ENCODE data around the gene SLC1A1. TPM values are rescaled to one million over a fixed set of nuclear protein-coding genes. Genes with fewer than 3 reads are reported as not detected.
"Not testable (repeated sequence)": the region's sequence is repeated elsewhere in the genome, so short reads cannot be mapped to it uniquely, and the experiment has no call there.

Gene SLC1A1
- total RNA-seq, 4 donors from 2014 or later = 1.1 to 2.3 (median 1.8) TPM

DNA sequence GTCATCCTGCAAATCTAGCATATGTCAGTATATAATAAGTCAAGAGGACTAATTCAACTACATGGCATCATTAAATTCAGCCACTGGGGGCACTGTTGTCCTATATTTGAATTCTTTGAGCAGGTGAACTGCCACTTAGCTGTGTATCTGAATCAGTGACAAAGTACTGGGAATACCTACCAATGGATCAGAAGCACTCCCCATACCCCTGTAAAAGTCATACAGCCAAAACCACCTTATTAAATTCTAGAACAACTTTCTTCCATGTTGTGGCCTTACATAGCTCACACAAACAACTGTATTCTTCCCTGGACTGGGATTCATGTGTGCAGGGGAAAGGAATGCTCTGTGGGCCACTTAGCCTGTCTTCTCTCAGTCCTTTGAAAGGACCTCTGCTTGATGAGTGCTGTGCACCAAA, 114.4 kb downstream of the SLC1A1 start:
- Histone ChIP-seq H3K36me3 (no peaks in the 10 kb centered on the region), H3K9me3 (no peaks in the 10 kb centered on the region), H3K27me3 (no peaks in the 10 kb centered on the region), H3K27ac (no peak overlapping the region), H3K4me1 (no peaks in the 10 kb centered on the region), H3K4me3 (no peak overlapping the region)
- TF ChIP-seq, protein P1, sequence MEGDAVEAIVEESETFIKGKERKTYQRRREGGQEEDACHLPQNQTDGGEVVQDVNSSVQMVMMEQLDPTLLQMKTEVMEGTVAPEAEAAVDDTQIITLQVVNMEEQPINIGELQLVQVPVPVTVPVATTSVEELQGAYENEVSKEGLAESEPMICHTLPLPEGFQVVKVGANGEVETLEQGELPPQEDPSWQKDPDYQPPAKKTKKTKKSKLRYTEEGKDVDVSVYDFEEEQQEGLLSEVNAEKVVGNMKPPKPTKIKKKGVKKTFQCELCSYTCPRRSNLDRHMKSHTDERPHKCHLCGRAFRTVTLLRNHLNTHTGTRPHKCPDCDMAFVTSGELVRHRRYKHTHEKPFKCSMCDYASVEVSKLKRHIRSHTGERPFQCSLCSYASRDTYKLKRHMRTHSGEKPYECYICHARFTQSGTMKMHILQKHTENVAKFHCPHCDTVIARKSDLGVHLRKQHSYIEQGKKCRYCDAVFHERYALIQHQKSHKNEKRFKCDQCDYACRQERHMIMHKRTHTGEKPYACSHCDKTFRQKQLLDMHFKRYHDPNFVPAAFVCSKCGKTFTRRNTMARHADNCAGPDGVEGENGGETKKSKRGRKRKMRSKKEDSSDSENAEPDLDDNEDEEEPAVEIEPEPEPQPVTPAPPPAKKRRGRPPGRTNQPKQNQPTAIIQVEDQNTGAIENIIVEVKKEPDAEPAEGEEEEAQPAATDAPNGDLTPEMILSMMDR (IDR thresholded peaks at IDR 0.05) = peak; percentile 58 to 67 (median 64)
- TF ChIP-seq EP300 (IDR thresholded peaks at IDR 0.05) (no peak), POLR2A (IDR thresholded peaks at IDR 0.05) (no peak), POLR2AphosphoS5 (IDR thresholded peaks at IDR 0.05) (no peak)
- ATAC-seq = peak; percentile 65

DNA sequence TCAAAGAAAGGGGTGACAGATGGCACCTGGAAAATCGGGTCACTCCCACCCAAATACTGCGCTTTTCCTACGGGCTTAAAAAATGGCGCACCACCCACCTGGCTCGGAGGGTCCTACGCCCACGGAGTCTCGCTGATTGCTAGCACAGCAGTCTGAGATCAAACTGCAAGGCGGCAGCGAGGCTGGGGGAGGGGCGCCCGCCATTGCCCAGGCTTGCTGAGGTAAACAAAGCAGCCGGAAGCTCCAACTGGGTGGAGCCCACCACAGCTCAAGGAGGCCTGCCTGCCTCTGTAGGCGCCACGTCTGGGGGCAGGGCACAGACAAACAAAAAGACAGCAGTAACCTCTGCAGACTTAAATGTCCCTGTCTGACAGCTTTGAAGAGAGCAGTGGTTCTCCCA, 115.8 kb downstream of the SLC1A1 start:
- no CpG with 5 or more reads among the region's 15 CpGs for WGBS, 2 donors (ENCODE audit: low coverage in 1 of 2)

DNA sequence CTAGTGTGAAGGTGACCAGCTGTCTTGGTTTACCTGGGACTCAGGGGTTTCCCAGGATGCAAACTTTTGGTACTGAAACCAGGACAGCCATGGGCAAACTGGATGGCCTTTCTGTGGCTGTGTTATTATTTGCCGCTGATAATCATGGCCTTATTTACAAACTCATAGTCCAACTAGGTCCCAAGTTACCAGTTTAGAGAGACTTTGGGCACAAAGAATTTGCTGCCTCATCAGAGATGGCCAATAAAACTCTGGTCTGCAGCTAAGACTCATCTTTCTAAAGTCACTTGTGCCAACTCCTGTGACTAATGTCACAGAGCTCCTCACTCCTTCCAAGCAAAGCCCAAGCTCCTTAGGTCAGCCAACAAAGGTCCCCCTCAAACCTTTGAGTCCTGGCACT, 124.4 kb downstream of the SLC1A1 start:
- H3K36me3 ChIP-seq = no peaks in the 10 kb centered on the region
- TF ChIP-seq POLR2A (IDR thresholded peaks at IDR 0.05) (no peak), POLR2AphosphoS5 (IDR thresholded peaks at IDR 0.05) (no peak), EP300 (IDR thresholded peaks at IDR 0.05) (no peak)
- TF ChIP-seq, protein P1 (IDR thresholded peaks at IDR 0.05) = no peak
- H3K4me1 ChIP-seq = no peaks in the 10 kb centered on the region
- no peaks in the 10 kb centered on the region for H3K27me3 ChIP-seq
- ATAC-seq = no peak
- WGBS, 2 donors (ENCODE audit: low coverage in 1 of 2) = 100% methylated on average over 1 of the region's 1 CpG; no CpG with 5 or more reads in 1 of the 2 donors
- no peak overlapping the region for H3K27ac ChIP-seq
- H3K4me3 ChIP-seq = no peak overlapping the region
- no peaks in the 10 kb centered on the region for H3K9me3 ChIP-seq

More for the DNA sequence above, 115.8 kb downstream of the SLC1A1 start:
- not testable (repeated sequence) for ATAC-seq, H3K27ac ChIP-seq, H3K27me3 ChIP-seq, H3K4me1 ChIP-seq, H3K9me3 ChIP-seq, H3K4me3 ChIP-seq, H3K36me3 ChIP-seq

DNA sequence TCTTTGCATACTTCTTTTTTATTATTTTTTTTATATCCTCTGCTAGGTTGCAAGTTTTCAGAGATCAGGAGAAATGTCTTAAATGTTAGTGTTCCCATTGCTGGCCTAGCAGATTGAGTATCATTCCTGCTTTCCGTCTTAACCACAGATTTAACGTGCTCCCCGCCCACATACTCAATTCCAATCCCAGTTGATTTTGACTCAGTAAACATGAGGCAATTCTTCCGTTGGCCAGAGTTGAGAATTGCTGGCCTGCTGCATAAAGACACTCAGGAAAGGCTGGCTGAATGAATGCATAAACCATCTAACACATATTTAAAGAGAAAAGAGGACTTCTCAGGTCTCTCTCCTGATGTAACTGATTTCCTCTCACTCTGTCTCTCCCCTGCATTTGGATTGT, 125.0 kb downstream of the SLC1A1 start:
- Histone ChIP-seq H3K4me1 (no peaks in the 10 kb centered on the region), H3K27ac (no peak overlapping the region), H3K9me3 (no peaks in the 10 kb centered on the region), H3K27me3 (no peaks in the 10 kb centered on the region), H3K36me3 (no peaks in the 10 kb centered on the region), H3K4me3 (no peak overlapping the region)
- TF ChIP-seq EP300 (IDR thresholded peaks at IDR 0.05) (no peak), POLR2AphosphoS5 (IDR thresholded peaks at IDR 0.05) (no peak), POLR2A (IDR thresholded peaks at IDR 0.05) (no peak)
- TF ChIP-seq, protein P1 (IDR thresholded peaks at IDR 0.05) = no peak
- ATAC-seq = no peak
- 53 to 57% methylated on average over 1 to 4 of the region's 4 CpGs for WGBS, 2 donors (ENCODE audit: low coverage in 1 of 2)

DNA sequence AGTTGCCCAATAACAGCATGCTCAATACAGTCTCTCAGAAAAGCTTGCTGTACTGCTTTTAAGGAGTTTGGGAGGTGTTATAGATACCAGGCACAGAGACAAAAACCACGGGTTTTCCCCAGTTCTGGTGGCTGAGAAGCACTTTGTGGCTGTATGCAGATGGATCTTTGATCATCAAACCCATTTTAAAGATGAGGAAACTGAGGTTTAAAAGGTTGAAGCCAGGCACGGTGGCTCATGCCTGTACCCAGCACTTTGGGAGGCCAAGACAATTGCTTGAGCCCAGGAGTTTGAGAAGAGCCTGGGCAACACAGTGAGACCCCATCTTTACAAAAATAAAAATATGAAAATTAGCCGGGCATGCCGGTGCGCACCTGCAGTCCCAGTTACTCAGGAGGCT, 125.5 kb downstream of the SLC1A1 start:
- Histone ChIP-seq H3K27ac (no peak overlapping the region), H3K4me3 (no peak overlapping the region), H3K27me3 (no peaks in the 10 kb centered on the region), H3K9me3 (no peaks in the 10 kb centered on the region), H3K4me1 (no peaks in the 10 kb centered on the region), H3K36me3 (no peaks in the 10 kb centered on the region)
- 85 to 100% methylated on average over 2 to 4 of the region's 5 CpGs for WGBS, 2 donors (ENCODE audit: low coverage in 1 of 2)
- no peak for TF ChIP-seq POLR2AphosphoS5 (IDR thresholded peaks at IDR 0.05)
- TF ChIP-seq, protein P1 (IDR thresholded peaks at IDR 0.05) = no peak
- no peak for TF ChIP-seq EP300 (IDR thresholded peaks at IDR 0.05)
- no peak for TF ChIP-seq POLR2A (IDR thresholded peaks at IDR 0.05)
- no peak for ATAC-seq

Data from gastroesophageal sphincter (tissue), 4 donors.